ENCODE results near the gene DLGAP5. TPM values are rescaled to one million over a fixed set of nuclear protein-coding genes. Genes with fewer than 3 reads are reported as not detected.

The DLGAP5 gene
- total RNA-seq, 1 donor from 2014 or later = 23.0 TPM

- DNase-seq (ENCODE audit: low spot score in 2 of 2, unreplicated experiment in 2 of 2) = no peak
- no peaks in the 10 kb centered on the region for H3K4me1 Mint-ChIP-seq
- no peaks in the 10 kb centered on the region for H3K27me3 Mint-ChIP-seq (ENCODE audit: low read depth)
- no peaks in the 10 kb centered on the region for H3K9me3 Mint-ChIP-seq
- H3K27ac Mint-ChIP-seq = no peak overlapping the region
- TF ChIP-seq CTCF (IDR thresholded peaks at IDR 0.05; ENCODE audit: unreplicated experiment) = no peak
- H3K36me3 Mint-ChIP-seq = peaks cover 14% of the 10 kb centered on the region
- H3K4me3 Mint-ChIP-seq = no peak overlapping the region
Observed at GRCh38 chr14:55152052-55152753, 39.2 kb downstream of the DLGAP5 start.

GRCh38 chr14:55151601-55152000 is 39.8 kb downstream of the DLGAP5 start:
- Mint-ChIP-seq H3K4me1 (no peaks in the 10 kb centered on the region), H3K27ac (no peak overlapping the region), H3K36me3 (peaks cover 8% of the 10 kb centered on the region), H3K9me3 (no peaks in the 10 kb centered on the region), H3K27me3 (ENCODE audit: low read depth) (no peaks in the 10 kb centered on the region), H3K4me3 (no peak overlapping the region)
- no peak for DNase-seq (ENCODE audit: low spot score in 2 of 2, unreplicated experiment in 2 of 2)
- TF ChIP-seq CTCF (IDR thresholded peaks at IDR 0.05; ENCODE audit: unreplicated experiment) = no peak

GRCh38 chr14:55146425-55146824 is 45.0 kb downstream of the DLGAP5 start:
- no peak for DNase-seq (ENCODE audit: low spot score in 2 of 2, unreplicated experiment in 2 of 2)
- TF ChIP-seq CTCF (IDR thresholded peaks at IDR 0.05; ENCODE audit: unreplicated experiment) = no peak
- Mint-ChIP-seq H3K4me3 (no peak overlapping the region), H3K4me1 (no peaks in the 10 kb centered on the region), H3K9me3 (no peaks in the 10 kb centered on the region), H3K27ac (no peak overlapping the region), H3K36me3 (peaks cover 11% of the 10 kb centered on the region), H3K27me3 (ENCODE audit: low read depth) (no peaks in the 10 kb centered on the region)

GRCh38 chr14:55142466-55142865 is 48.9 kb downstream of the DLGAP5 start:
- Mint-ChIP-seq H3K27me3 (ENCODE audit: low read depth) (no peaks in the 10 kb centered on the region), H3K27ac (no peak overlapping the region), H3K9me3 (no peaks in the 10 kb centered on the region), H3K4me1 (peaks cover under 1% of the 10 kb centered on the region), H3K36me3 (peaks cover 24% of the 10 kb centered on the region), H3K4me3 (no peak overlapping the region)
- DNase-seq (ENCODE audit: low spot score in 2 of 2, unreplicated experiment in 2 of 2) = no peak
- TF ChIP-seq CTCF (IDR thresholded peaks at IDR 0.05; ENCODE audit: unreplicated experiment) = no peak

GRCh38 chr14:55141825-55142224 is 49.6 kb downstream of the DLGAP5 start:
- no peaks in the 10 kb centered on the region for H3K27me3 Mint-ChIP-seq (ENCODE audit: low read depth)
- TF ChIP-seq CTCF (IDR thresholded peaks at IDR 0.05; ENCODE audit: unreplicated experiment) = no peak
- H3K36me3 Mint-ChIP-seq = peaks cover 24% of the 10 kb centered on the region
- no peak for DNase-seq (ENCODE audit: low spot score in 2 of 2, unreplicated experiment in 2 of 2)
- no peaks in the 10 kb centered on the region for H3K9me3 Mint-ChIP-seq
- no peak overlapping the region for H3K27ac Mint-ChIP-seq
- H3K4me3 Mint-ChIP-seq = no peak overlapping the region
- peaks cover 5% of the 10 kb centered on the region for H3K4me1 Mint-ChIP-seq
